ENCODE results near the gene CRACDL.

Gene CRACDL

GRCh38 chr2:98913916-98914712 lies 21.9 kb downstream of the CRACDL start:
- TF ChIP-seq TARDBP (IDR thresholded peaks at IDR 0.05) (no peak), L3MBTL2 (conservative IDR thresholded peaks at IDR 0.05) (no peak), CTBP1 (IDR thresholded peaks at IDR 0.05; ENCODE audit: borderline replicate concordance) (no peak), HDGF (IDR thresholded peaks at IDR 0.05; ENCODE audit: borderline replicate concordance) (no peak), FOXK2 (IDR thresholded peaks at IDR 0.05) (no peak), ARNT (IDR thresholded peaks at IDR 0.05) (no peak), SUZ12 (IDR thresholded peaks at IDR 0.05) (no peak), ELF4 (IDR thresholded peaks at IDR 0.05) (no peak), FOXM1 (IDR thresholded peaks at IDR 0.05; ENCODE audit: borderline replicate concordance) (no peak), SP1 (IDR thresholded peaks at IDR 0.05) (no peak), PKNOX1 (IDR thresholded peaks at IDR 0.05) (no peak), NFRKB (IDR thresholded peaks at IDR 0.05) (no peak), LEF1 (IDR thresholded peaks at IDR 0.05; ENCODE audit: borderline replicate concordance) (no peak), BHLHE40 (IDR thresholded peaks at IDR 0.05; ENCODE audit: borderline replicate concordance) (no peak), FOXA1 (IDR thresholded peaks at IDR 0.05) (no peak), ZNF384 (IDR thresholded peaks at IDR 0.05) (no peak)
- POLR2A ChIA-PET: no interaction called here
- DNase-seq (ENCODE audit: extremely low spot score): no peak
- CTCF ChIA-PET: no interaction called here

GRCh38 chr2:98912957-98913915 lies 22.8 kb downstream of the CRACDL start:
- ChIA-PET CTCF (no interaction called here), POLR2A (no interaction called here)
- DNase-seq (ENCODE audit: extremely low spot score): no peak
- TF ChIP-seq SP1 (IDR thresholded peaks at IDR 0.05): no peak

- CTCF ChIA-PET: no interaction called here
- POLR2A ChIA-PET: no interaction called here
- TF ChIP-seq NFRKB (IDR thresholded peaks at IDR 0.05) (no peak), FOXK2 (IDR thresholded peaks at IDR 0.05) (no peak), TARDBP (IDR thresholded peaks at IDR 0.05) (no peak), HDGF (IDR thresholded peaks at IDR 0.05; ENCODE audit: borderline replicate concordance) (no peak), ZNF384 (IDR thresholded peaks at IDR 0.05) (no peak), LEF1 (IDR thresholded peaks at IDR 0.05; ENCODE audit: borderline replicate concordance) (no peak), L3MBTL2 (conservative IDR thresholded peaks at IDR 0.05) (no peak), ARNT (IDR thresholded peaks at IDR 0.05) (no peak), BHLHE40 (IDR thresholded peaks at IDR 0.05; ENCODE audit: borderline replicate concordance) (no peak), SUZ12 (IDR thresholded peaks at IDR 0.05) (no peak), PKNOX1 (IDR thresholded peaks at IDR 0.05) (no peak), ELF4 (IDR thresholded peaks at IDR 0.05) (no peak), SP1 (IDR thresholded peaks at IDR 0.05) (no peak), FOXA1 (IDR thresholded peaks at IDR 0.05) (no peak), CTBP1 (IDR thresholded peaks at IDR 0.05; ENCODE audit: borderline replicate concordance) (no peak)
- DNase-seq (ENCODE audit: extremely low spot score): no peak
These were observed 23.7 kb downstream of the CRACDL start for GRCh38 chr2:98912221-98912851.

GRCh38 chr2:98911376-98912154 lies 24.5 kb downstream of the CRACDL start:
- TF ChIP-seq HDGF (IDR thresholded peaks at IDR 0.05; ENCODE audit: borderline replicate concordance): no peak
- no peak for DNase-seq (ENCODE audit: extremely low spot score)
- CTCF ChIA-PET: no interaction called here
- POLR2A ChIA-PET: no interaction called here

- POLR2A ChIA-PET: no interaction called here
- CTCF ChIA-PET: no interaction called here
- DNase-seq (ENCODE audit: extremely low spot score): no peak
- no peak for TF ChIP-seq PKNOX1 (IDR thresholded peaks at IDR 0.05)
- TF ChIP-seq HDGF (IDR thresholded peaks at IDR 0.05; ENCODE audit: borderline replicate concordance): no peak
- no peak for TF ChIP-seq ARNT (IDR thresholded peaks at IDR 0.05)
- no peak for TF ChIP-seq BHLHE40 (IDR thresholded peaks at IDR 0.05; ENCODE audit: borderline replicate concordance)
- no peak for TF ChIP-seq CTBP1 (IDR thresholded peaks at IDR 0.05; ENCODE audit: borderline replicate concordance)
- TF ChIP-seq SP1 (IDR thresholded peaks at IDR 0.05): no peak
- TF ChIP-seq ZNF384 (IDR thresholded peaks at IDR 0.05): no peak
- no peak for TF ChIP-seq ELF4 (IDR thresholded peaks at IDR 0.05)
- no peak for TF ChIP-seq L3MBTL2 (conservative IDR thresholded peaks at IDR 0.05)
- no peak for TF ChIP-seq TARDBP (IDR thresholded peaks at IDR 0.05)
- TF ChIP-seq FOXM1 (IDR thresholded peaks at IDR 0.05; ENCODE audit: borderline replicate concordance): no peak
- TF ChIP-seq FOXK2 (IDR thresholded peaks at IDR 0.05): no peak
- TF ChIP-seq NFRKB (IDR thresholded peaks at IDR 0.05): no peak
- no peak for TF ChIP-seq SUZ12 (IDR thresholded peaks at IDR 0.05)
- TF ChIP-seq FOXA1 (IDR thresholded peaks at IDR 0.05): no peak
- no peak for TF ChIP-seq LEF1 (IDR thresholded peaks at IDR 0.05; ENCODE audit: borderline replicate concordance)
These were observed 25.0 kb downstream of the CRACDL start for GRCh38 chr2:98911126-98911375.

Measured in HEK293T (cell line).